Mammary epithelial cell (primary cell): ENCODE measurements around the gene MBD1.

Experiments
- EZH2 ChIP-seq: IDR thresholded peaks from 2 replicates; pipeline ENCODE4 v1.6.1; 2012; ENCODE audit warnings: low read length, inconsistent platforms, borderline replicate concordance
- TF ChIP-seq, protein P1 (sequence below), 2 donors: IDR thresholded peaks in 1 of 2; conservative IDR thresholded peaks in 1 of 2; 2 replicates each; pipeline ENCODE4 v1.5.1; 2011 to 2012; ENCODE audit warnings: inconsistent platforms in 2 of 2, low read length in 2 of 2, mild to moderate bottlenecking in 2 of 2, control low read depth in 1 of 2, low read depth in 1 of 2; ENCODE audit not compliant: insufficient read depth in 1 of 2; ENCODE audit errors: extremely low read depth in 1 of 2

DNA sequence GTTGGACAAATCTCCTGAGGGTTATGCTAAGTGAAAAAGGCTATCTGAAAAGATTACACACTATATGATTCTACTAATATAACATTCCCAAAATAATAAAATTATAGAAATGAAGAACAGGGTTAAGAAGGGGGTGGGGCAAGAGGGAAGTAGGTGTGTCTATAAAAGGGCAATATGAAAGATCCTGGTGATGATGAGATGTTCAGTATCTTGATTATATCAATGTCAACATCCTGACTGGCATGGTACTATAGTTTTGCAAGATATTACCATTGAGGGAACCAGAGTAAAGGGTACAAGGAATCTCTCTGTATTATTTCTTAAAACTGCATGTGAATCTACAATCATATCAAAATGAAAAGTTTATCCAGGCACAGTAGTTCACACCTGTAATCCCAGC is 31.7 kb downstream of the MBD1 start:
- TF ChIP-seq EZH2: no peak
- TF ChIP-seq, protein P1, sequence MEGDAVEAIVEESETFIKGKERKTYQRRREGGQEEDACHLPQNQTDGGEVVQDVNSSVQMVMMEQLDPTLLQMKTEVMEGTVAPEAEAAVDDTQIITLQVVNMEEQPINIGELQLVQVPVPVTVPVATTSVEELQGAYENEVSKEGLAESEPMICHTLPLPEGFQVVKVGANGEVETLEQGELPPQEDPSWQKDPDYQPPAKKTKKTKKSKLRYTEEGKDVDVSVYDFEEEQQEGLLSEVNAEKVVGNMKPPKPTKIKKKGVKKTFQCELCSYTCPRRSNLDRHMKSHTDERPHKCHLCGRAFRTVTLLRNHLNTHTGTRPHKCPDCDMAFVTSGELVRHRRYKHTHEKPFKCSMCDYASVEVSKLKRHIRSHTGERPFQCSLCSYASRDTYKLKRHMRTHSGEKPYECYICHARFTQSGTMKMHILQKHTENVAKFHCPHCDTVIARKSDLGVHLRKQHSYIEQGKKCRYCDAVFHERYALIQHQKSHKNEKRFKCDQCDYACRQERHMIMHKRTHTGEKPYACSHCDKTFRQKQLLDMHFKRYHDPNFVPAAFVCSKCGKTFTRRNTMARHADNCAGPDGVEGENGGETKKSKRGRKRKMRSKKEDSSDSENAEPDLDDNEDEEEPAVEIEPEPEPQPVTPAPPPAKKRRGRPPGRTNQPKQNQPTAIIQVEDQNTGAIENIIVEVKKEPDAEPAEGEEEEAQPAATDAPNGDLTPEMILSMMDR (conservative IDR thresholded peaks at IDR 0.05 in 1 of 2, IDR thresholded peaks at IDR 0.05 in 1 of 2; ENCODE audit: extremely low read depth in 1 of 2, insufficient read depth in 1 of 2, low read depth in 1 of 2, low read length in 2 of 2): no peak
